H1 (cell line): Measurements from ENCODE around the gene TRIM40. TPM values are rescaled to one million over a fixed set of nuclear protein-coding genes. Genes with fewer than 3 reads are reported as not detected.

Experiments
- CTCF ChIA-PET: fragments of 300-600 bp; sonication (Branson Sonifier 250); formaldehyde crosslinking; loops from one replicate; lab custom pipeline; 2021; ENCODE audit not compliant: partially characterized antibody; lab: Charles Lee
- POLR2A ChIA-PET: fragments of 300-600 bp; sonication (Branson Sonifier 250); formaldehyde crosslinking; loops from one replicate; lab custom pipeline; 2021; ENCODE audit warnings: inconsistent platforms; ENCODE audit not compliant: partially characterized antibody; lab: Charles Lee
- DNase-seq, 2 experiments: peaks; one replicate each; pipeline versions ENCODE4 v3.0.0 to v3.0.0-alpha.2; 2010 to 2022; ENCODE audit warnings: low spot score in 2 of 2, low read depth in 1 of 2, mixed read lengths in 1 of 2
- FAIRE-seq: peaks from 2 replicates; lab custom pipeline; 2011; peaks lifted over from hg19 to GRCh38; lab: Jason Lieb, UNC
- H2AFZ ChIP-seq: 2 replicates; pipeline ENCODE4 v1.8.1; 2012; ENCODE audit warnings: low read length, inconsistent platforms
- H2AK5ac ChIP-seq: 2 replicates; pipeline ENCODE4 v1.6.1; 2013; ENCODE audit warnings: low read depth, low read length
- H2BK120ac ChIP-seq: replicated peaks from 2 replicates; pipeline ENCODE3; 2013; ENCODE audit warnings: low read depth, low read length, inconsistent platforms
- H2BK12ac ChIP-seq: 2 replicates; pipeline ENCODE4 v1.6.1; 2013; ENCODE audit warnings: low read depth, low read length
- H2BK15ac ChIP-seq: 2 replicates; pipeline ENCODE4 v1.6.1; 2013; ENCODE audit warnings: low read length
- H2BK20ac ChIP-seq: 2 replicates; pipeline ENCODE4 v1.6.1; 2013; ENCODE audit warnings: low read length
- H2BK5ac ChIP-seq: 2 replicates; pipeline ENCODE4 v1.6.1; 2013; ENCODE audit warnings: low read depth, low read length
- H3K14ac ChIP-seq: 2 replicates; pipeline ENCODE4 v1.6.1; 2013; ENCODE audit warnings: inconsistent platforms; ENCODE audit not compliant: insufficient read length
- H3K18ac ChIP-seq: 2 replicates; pipeline ENCODE4 v1.6.1; 2013; ENCODE audit warnings: low read length; ENCODE audit errors: extremely low read depth
- H3K23ac ChIP-seq: 2 replicates; pipeline ENCODE4 v1.6.1; 2013; ENCODE audit warnings: inconsistent platforms; ENCODE audit not compliant: insufficient read length
- H3K23me2 ChIP-seq: 2 replicates; pipeline ENCODE4 v1.6.1; 2013; ENCODE audit warnings: low read depth, low read length
- H3K27ac ChIP-seq: 2 replicates; pipeline ENCODE4 v1.6.1; 2011; ENCODE audit warnings: low read depth, low read length, inconsistent platforms
- H3K27me3 ChIP-seq, 4 experiments: replicated peaks in 1 of 4; 1 replicate in 1 of 4; 2 replicates in 3 of 4; pipeline versions ENCODE4 v1.6.1 to v1.8.1; 2011 to 2013; ENCODE audit warnings: low read length in 3 of 4, mild to moderate bottlenecking in 3 of 4, inconsistent platforms in 2 of 4, mixed read lengths in 2 of 4, moderate library complexity in 1 of 4; ENCODE audit not compliant: control insufficient read depth in 3 of 4, insufficient read depth in 3 of 4; ENCODE audit errors: extremely low read depth in 1 of 4
- H3K36me3 ChIP-seq, 4 experiments: 2 replicates each; pipeline versions ENCODE4 v1.6.1 to v1.8.1; 2011 to 2013; ENCODE audit warnings: mild to moderate bottlenecking in 4 of 4, low read length in 3 of 4, moderate library complexity in 2 of 4, control low read depth in 1 of 4, inconsistent platforms in 1 of 4; ENCODE audit not compliant: insufficient read depth in 4 of 4, control insufficient read depth in 2 of 4
- H3K4ac ChIP-seq: replicated peaks from 2 replicates; pipeline ENCODE3; 2013; ENCODE audit warnings: low read length, low read depth, mixed read lengths, inconsistent platforms; ENCODE audit not compliant: insufficient read length
- H3K4me1 ChIP-seq, 4 experiments: replicated peaks in 1 of 4; 1 replicate in 1 of 4; 2 replicates in 3 of 4; pipeline versions ENCODE4 v1.6.1 to v1.8.1; 2011 to 2013; ENCODE audit warnings: low read length in 3 of 4, inconsistent platforms in 2 of 4, mixed read lengths in 1 of 4; ENCODE audit not compliant: insufficient read depth in 4 of 4, control insufficient read depth in 3 of 4
- H3K4me2 ChIP-seq, 2 experiments: 2 replicates each; pipeline versions ENCODE4 v1.6.1 to v1.8.1; 2011 to 2013; ENCODE audit warnings: low read depth in 2 of 2, low read length in 2 of 2, control low read depth in 1 of 2, inconsistent platforms in 1 of 2, mild to moderate bottlenecking in 1 of 2; ENCODE audit not compliant: insufficient read depth in 1 of 2
- H3K4me3 ChIP-seq, 4 experiments: fragments of 200-600, 300-600 bp in 1 of 4; sonication (generic), shearing (Covaris generic), sonication (Bioruptor Twin) in 1 of 4; 2 replicates each; pipeline versions ENCODE4 v1.5.1 to v1.8.1; 2011 to 2016; ENCODE audit warnings: low read length in 4 of 4, low read depth in 3 of 4, control low read depth in 2 of 4, inconsistent platforms in 2 of 4, mild to moderate bottlenecking in 2 of 4, mixed read lengths in 1 of 4, moderate library complexity in 1 of 4; ENCODE audit not compliant: insufficient read depth in 2 of 4; ENCODE audit errors: extremely low read depth in 1 of 4
- H3K56ac ChIP-seq: replicated peaks from 2 replicates; pipeline ENCODE3; 2013; ENCODE audit warnings: low read depth, mild to moderate bottlenecking, mixed read lengths, low read length, inconsistent platforms; ENCODE audit not compliant: insufficient read length
- H3K79me1 ChIP-seq: 2 replicates; pipeline ENCODE4 v1.6.1; 2013; ENCODE audit warnings: low read depth, low read length, control low read depth
- H3K79me2 ChIP-seq, 2 experiments: 2 replicates each; pipeline versions ENCODE4 v1.6.1 to v1.8.1; 2012 to 2013; ENCODE audit warnings: low read length in 2 of 2, mild to moderate bottlenecking in 2 of 2, inconsistent platforms in 1 of 2; ENCODE audit not compliant: insufficient read depth in 2 of 2, control insufficient read depth in 1 of 2
- H3K9ac ChIP-seq, 4 experiments: replicated peaks in 1 of 4; 1 replicate in 1 of 4; 2 replicates in 3 of 4; pipeline versions ENCODE4 v1.6.1 to v1.8.1; 2011 to 2013; ENCODE audit warnings: low read depth in 3 of 4, low read length in 3 of 4, control low read depth in 2 of 4, mild to moderate bottlenecking in 2 of 4, moderate library complexity in 2 of 4, inconsistent platforms in 1 of 4; ENCODE audit errors: extremely low read depth in 1 of 4
- H3K9me3 ChIP-seq, 2 experiments: 2 replicates each; pipeline versions ENCODE4 v1.6.1 to v1.8.1; 2012 to 2013; ENCODE audit warnings: mild to moderate bottlenecking in 2 of 2, moderate library complexity in 2 of 2, control low read depth in 1 of 2, inconsistent platforms in 1 of 2, low read depth in 1 of 2, low read length in 1 of 2, mixed read lengths in 1 of 2; ENCODE audit not compliant: insufficient read depth in 2 of 2
- H4K20me1 ChIP-seq, 2 experiments: replicated peaks in 1 of 2; 2 replicates each; pipeline versions ENCODE3 to v1.8.1; 2011 to 2013; ENCODE audit warnings: inconsistent platforms in 2 of 2, low read length in 2 of 2, mild to moderate bottlenecking in 1 of 2; ENCODE audit not compliant: insufficient read depth in 2 of 2, control insufficient read depth in 1 of 2
- H4K5ac ChIP-seq: 2 replicates; pipeline ENCODE4 v1.6.1; 2013; ENCODE audit warnings: low read length, low read depth, mixed read lengths, inconsistent platforms; ENCODE audit not compliant: insufficient read length
- H4K8ac ChIP-seq: 2 replicates; pipeline ENCODE4 v1.8.0; 2013; ENCODE audit warnings: mild to moderate bottlenecking, moderate library complexity, low read length, inconsistent platforms; ENCODE audit not compliant: insufficient read depth; ENCODE audit errors: extremely low read depth
- H4K91ac ChIP-seq: replicated peaks from 2 replicates; pipeline ENCODE3; 2013; ENCODE audit warnings: low read length, mixed read lengths, inconsistent platforms; ENCODE audit not compliant: insufficient read length
- CBX5 ChIP-seq: fragments of 300-800, 300-1000 bp; sonication (generic); IDR thresholded peaks from 2 replicates; pipeline ENCODE4 v1.7.1; 2016; ENCODE audit warnings: antibody characterized with exemption, low read length, low read depth
- GABPA ChIP-seq: IDR thresholded peaks from 2 replicates; pipeline ENCODE4 v1.6.1; 2011; ENCODE audit warnings: mild to moderate bottlenecking, low read length, moderate library complexity, borderline replicate concordance; ENCODE audit not compliant: insufficient read depth
- HDAC6 ChIP-seq: IDR thresholded peaks from one replicate; pipeline ENCODE4 v1.7.1; 2012; ENCODE audit warnings: low read depth, mild to moderate bottlenecking, inconsistent platforms, low read length, moderate library complexity
- JUN ChIP-seq: IDR thresholded peaks from 2 replicates; pipeline ENCODE4 v1.6.1; 2011; ENCODE audit warnings: low read depth, mild to moderate bottlenecking, improper control_type of control experiment, low read length
- KDM4A ChIP-seq: IDR thresholded peaks from one replicate; pipeline ENCODE4 v1.7.1; 2012; ENCODE audit warnings: low read depth, mild to moderate bottlenecking, moderate library complexity, low read length, inconsistent platforms; ENCODE audit not compliant: severe bottlenecking
- RAD21 ChIP-seq, 2 experiments: IDR thresholded peaks in 1 of 2; conservative IDR thresholded peaks in 1 of 2; 2 replicates each; pipeline ENCODE4 v1.6.1; 2011; ENCODE audit warnings: low read depth in 2 of 2, low read length in 2 of 2, improper control_type of control experiment in 1 of 2, inconsistent platforms in 1 of 2, mild to moderate bottlenecking in 1 of 2, moderate library complexity in 1 of 2
- SAP30 ChIP-seq: fragments of 300-600 bp; sonication (generic); IDR thresholded peaks from 2 replicates; pipeline ENCODE4 v1.7.1; 2012; ENCODE audit warnings: low read length, moderate library complexity, mild to moderate bottlenecking, inconsistent platforms; ENCODE audit not compliant: insufficient read depth, insufficient replicate concordance
- SP2 ChIP-seq: IDR thresholded peaks from 2 replicates; pipeline ENCODE4 v1.6.1; 2012; ENCODE audit warnings: mild to moderate bottlenecking, low read length, inconsistent platforms
- TAF7 ChIP-seq: optimal IDR thresholded peaks from 2 replicates; pipeline ENCODE3; 2011; ENCODE audit warnings: low read depth, mild to moderate bottlenecking, inconsistent platforms, low read length, moderate library complexity, borderline replicate concordance
- TCF12 ChIP-seq: IDR thresholded peaks from 2 replicates; pipeline ENCODE4 v1.6.1; 2011; ENCODE audit warnings: low read depth, mild to moderate bottlenecking, low read length
- WGBS, 2 experiments: shearing (Covaris generic) in 1 of 2; methylation state at CpG; one replicate each; pipeline versions ENCODE4 v1.1.6 to v1.1.7; 2013 to 2015; ENCODE audit warnings: low lambda C conversion rate in 2 of 2, mixed read lengths in 2 of 2, inconsistent platforms in 1 of 2, low coverage in 1 of 2, missing lambda C conversion rate in 1 of 2; ENCODE audit not compliant: insufficient replicate concordance in 2 of 2, insufficient coverage in 1 of 2, insufficient read length in 1 of 2; ENCODE audit errors: extremely low coverage in 1 of 2, missing lambda C conversion rate in 1 of 2; 5-methylcytosine and 5-hydroxymethylcytosine counted together
- polyA plus RNA-seq, 7 experiments: library from polyadenylated mRNA; depleted of rRNA in 3 of 7; stranded (reverse) in 5 of 7; unstranded in 2 of 7; fragments of >200 nt in 5 of 7; fragments of 200-250 nt in 2 of 7; gene quantifications; 1 replicate in 5 of 7; 2 replicates in 1 of 7; 4 replicates in 1 of 7; pipeline versions ENCODE4 v1.2.1 to v1.2.3, GENCODE V29; 2011 to 2013; ENCODE audit warnings: missing spikeins in 2 of 7, mixed read lengths in 2 of 7
- total RNA-seq: library from RNA; stranded (reverse); fragmentation: NEBNext Ultra II Directional; extraction: Animal tissue kit (Norgen Biotek cat#: 25700); gene quantifications from 2 replicates; pipeline ENCODE4 v1.2.1, GENCODE V29; 2021
- TF ChIP-seq, protein P1 (sequence below): IDR thresholded peaks from 2 replicates; pipeline ENCODE4 v1.6.1; 2012; ENCODE audit warnings: low read length, inconsistent platforms

TRIM40 gene
- total and polyA plus RNA-seq, 2 of the 8 experiments (the other 6 are each of a cell fraction or from before 2014, with no cell fraction given): not detected

DNA sequence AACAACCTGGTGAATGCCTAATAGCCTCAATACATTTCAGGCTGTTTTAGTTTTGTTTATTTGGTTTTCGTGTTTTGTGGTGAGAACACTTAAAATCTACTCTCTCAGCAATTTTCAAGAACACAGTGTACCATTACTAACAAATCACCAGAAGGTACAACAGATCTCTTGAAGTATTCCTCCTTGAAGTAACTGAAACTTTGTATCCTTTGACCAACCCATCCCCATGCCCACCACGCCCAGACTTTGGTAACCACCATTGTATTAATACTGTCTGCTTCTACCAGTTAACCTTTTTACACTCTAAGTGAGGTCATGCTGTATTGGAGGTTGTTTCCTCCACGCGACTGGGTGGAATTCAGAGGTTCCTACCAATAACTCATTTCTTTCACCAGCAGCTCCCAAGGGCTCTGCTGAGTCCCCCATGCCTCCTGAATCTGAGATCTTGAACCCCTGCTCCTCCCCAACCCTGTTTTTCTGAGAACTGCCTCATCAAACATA is 5.7 kb upstream of the TRIM40 start:
- no peak overlapping the region for H3K4me3 ChIP-seq
- H3K27ac ChIP-seq: no peak overlapping the region
- H3K23ac ChIP-seq: no peak overlapping the region
- no peak overlapping the region for H4K91ac ChIP-seq
- CTCF ChIA-PET: interaction anchor here (1.0 to 10.2 kb wide), 16 partner anchors 7 to 195 kb away, joined by 3 to 166 read pairs (median 14); partner anchors contain the start of gene TRIM31
- no peak overlapping the region for H2BK20ac ChIP-seq
- H2BK15ac ChIP-seq: no peak overlapping the region
- no peak overlapping the region for H4K5ac ChIP-seq
- H2BK5ac ChIP-seq: no peak overlapping the region
- H3K23me2 ChIP-seq: peaks cover 8% of the 10 kb centered on the region; the same call in 1 of the 2 replicates
- no peaks in the 10 kb centered on the region for H3K79me1 ChIP-seq
- no peak overlapping the region for H3K56ac ChIP-seq
- no peak overlapping the region for H2AK5ac ChIP-seq
- WGBS, 2 experiments: 76% methylated on average over 4 of the region's 4 CpGs; no CpG with 5 or more reads in 1 of the 2 experiments
- H3K4ac ChIP-seq: no peak overlapping the region
- no peaks in the 10 kb centered on the region; a peak in 4 of 7 replicates for H3K4me1 ChIP-seq
- POLR2A ChIA-PET: interaction anchor here (0.8 kb wide), 1 partner anchor 27 kb away, joined by 3 read pairs; no protein-coding TSS in a partner anchor
- H3K79me2 ChIP-seq: no peaks in the 10 kb centered on the region
- FAIRE-seq (no peak), DNase-seq (no peak)
- no peak overlapping the region for H3K18ac ChIP-seq
- no peak overlapping the region for H3K4me2 ChIP-seq
- H3K9me3 ChIP-seq: no peaks in the 10 kb centered on the region
- H3K9ac ChIP-seq: no peak overlapping the region
- peak overlapping the region; percentile 84; the same call in 1 of the 2 replicates for H2AFZ ChIP-seq
- H4K8ac ChIP-seq: no peak overlapping the region
- no peak overlapping the region for H2BK120ac ChIP-seq
- no peak overlapping the region for H3K14ac ChIP-seq
- H2BK12ac ChIP-seq: no peak overlapping the region
- no peaks in the 10 kb centered on the region for H4K20me1 ChIP-seq
- H3K27me3 ChIP-seq: peaks cover 16 to 59% (median 46%) of the 10 kb centered on the region in 4 experiments
- H3K36me3 ChIP-seq: no peaks in the 10 kb centered on the region
- no peak for TF ChIP-seq JUN
- TF ChIP-seq, protein P1, sequence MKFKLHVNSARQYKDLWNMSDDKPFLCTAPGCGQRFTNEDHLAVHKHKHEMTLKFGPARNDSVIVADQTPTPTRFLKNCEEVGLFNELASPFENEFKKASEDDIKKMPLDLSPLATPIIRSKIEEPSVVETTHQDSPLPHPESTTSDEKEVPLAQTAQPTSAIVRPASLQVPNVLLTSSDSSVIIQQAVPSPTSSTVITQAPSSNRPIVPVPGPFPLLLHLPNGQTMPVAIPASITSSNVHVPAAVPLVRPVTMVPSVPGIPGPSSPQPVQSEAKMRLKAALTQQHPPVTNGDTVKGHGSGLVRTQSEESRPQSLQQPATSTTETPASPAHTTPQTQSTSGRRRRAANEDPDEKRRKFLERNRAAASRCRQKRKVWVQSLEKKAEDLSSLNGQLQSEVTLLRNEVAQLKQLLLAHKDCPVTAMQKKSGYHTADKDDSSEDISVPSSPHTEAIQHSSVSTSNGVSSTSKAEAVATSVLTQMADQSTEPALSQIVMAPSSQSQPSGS: no peak
- TF ChIP-seq SAP30: no peak
- no peak for TF ChIP-seq SP2
- TF ChIP-seq HDAC6: no peak
- no peak for TF ChIP-seq CBX5
- TF ChIP-seq TAF7: no peak
- TF ChIP-seq GABPA: no peak
- no peak for TF ChIP-seq TCF12
- no peak for TF ChIP-seq KDM4A
- TF ChIP-seq RAD21 (IDR thresholded peaks at IDR 0.05 in 1 of 2, conservative IDR thresholded peaks at IDR 0.05 in 1 of 2; ENCODE audit: low read depth in 2 of 2, low read length in 2 of 2): no peak
